ENCODE results near the gene EDDM13.

GRCh38 chr19:56347163-56347778, 74.7 kb downstream of the EDDM13 start:
- TF ChIP-seq CTCF (IDR thresholded peaks at IDR 0.05; ENCODE audit: low read depth, low read length, poor library complexity, severe bottlenecking) (no peak), EZH2phosphoT487 (IDR thresholded peaks at IDR 0.05; ENCODE audit: borderline replicate concordance, low read length) (no peak)

Data from DOHH2 (cell line).